Measurements from ENCODE around the gene ZNF787. TPM values are rescaled to one million over a fixed set of nuclear protein-coding genes. Genes with fewer than 3 reads are reported as not detected.

Gene ZNF787
- total and polyA plus RNA-seq, 10 of the 15 experiments (the other 5 are each of a cell fraction or from before 2014, with no cell fraction given), result 0.23 to 39.9 (median 4.1) TPM

DNA sequence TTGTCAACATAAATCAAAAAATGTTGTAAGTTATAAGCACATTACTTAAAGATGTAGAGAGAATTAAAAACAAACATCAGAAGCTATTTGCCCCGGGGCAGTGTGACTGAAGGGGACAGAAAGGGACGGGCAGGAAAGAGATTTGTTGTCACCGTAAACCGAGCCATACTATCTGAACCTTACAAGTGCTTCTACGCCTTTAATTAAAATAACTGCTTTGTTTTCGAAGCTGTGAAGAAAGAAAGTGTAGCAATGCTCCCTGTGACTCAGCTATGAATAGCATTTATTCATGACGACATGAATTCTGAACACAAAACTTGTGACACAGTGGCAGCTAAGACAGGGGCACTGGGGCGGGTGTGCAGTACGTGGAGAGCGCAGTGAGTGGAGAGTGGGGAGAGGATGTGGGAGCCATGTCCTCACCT, 30.0 kb downstream of the ZNF787 start:
- no peak overlapping the region for H3K9ac ChIP-seq (ENCODE audit: control insufficient read depth, insufficient read depth, low read length)
- DNase-seq (ENCODE audit: low read depth, low spot score) (no peak), ATAC-seq (no peak), FAIRE-seq (no peak)
- H3K4me3 ChIP-seq, result no peak overlapping the region
- H3K4me2 ChIP-seq (ENCODE audit: control insufficient read depth, insufficient read depth), result no peak overlapping the region
- ChIA-PET RAD21 (ENCODE audit: unreplicated experiment) (no interaction called here), CTCF (interaction anchor here (1.9 kb wide), 1 partner anchor 25 kb away, joined by 8 read pairs; no protein-coding TSS in a partner anchor), POLR2A (no interaction called here), SMC1A (ENCODE audit: uncharacterized antibody, unreplicated experiment) (interaction anchor here (1.5 kb wide), 1 partner anchor 10 kb away, joined by 3 read pairs; no protein-coding TSS in a partner anchor)
- TF ChIP-seq RCOR1 (conservative IDR thresholded peaks at IDR 0.05; ENCODE audit: low read depth, low read length), result no peak
- TF ChIP-seq ESRRA (IDR thresholded peaks at IDR 0.05; ENCODE audit: low read length), result no peak
- no peak for TF ChIP-seq SIN3A (IDR thresholded peaks at IDR 0.05; ENCODE audit: low read depth, low read length)
- TF ChIP-seq SP1 (IDR thresholded peaks at IDR 0.05; ENCODE audit: low read depth, low read length), result no peak
- no peak for TF ChIP-seq NR2C1 (IDR thresholded peaks at IDR 0.05)
- no peak for TF ChIP-seq BCL11A (IDR thresholded peaks at IDR 0.05; ENCODE audit: low read depth, low read length)
- no peak for TF ChIP-seq WRNIP1 (IDR thresholded peaks at IDR 0.05; ENCODE audit: borderline replicate concordance, low read depth, low read length)
- no peak for TF ChIP-seq CHD2 (IDR thresholded peaks at IDR 0.05; ENCODE audit: borderline replicate concordance, low read depth, low read length)
- no peak for TF ChIP-seq BMI1 (IDR thresholded peaks at IDR 0.05; ENCODE audit: borderline replicate concordance)
- TF ChIP-seq NBN (IDR thresholded peaks at IDR 0.05), result no peak
- no peak for TF ChIP-seq ZBED1 (IDR thresholded peaks at IDR 0.05; ENCODE audit: borderline replicate concordance)
- TF ChIP-seq TBL1XR1 (IDR thresholded peaks at IDR 0.05; ENCODE audit: low read depth, low read length), result no peak
- no peak for TF ChIP-seq IKZF1 (conservative IDR thresholded peaks at IDR 0.05)
- TF ChIP-seq LARP7 (IDR thresholded peaks at IDR 0.05), result no peak
- TF ChIP-seq ZNF384 (IDR thresholded peaks at IDR 0.05; ENCODE audit: borderline replicate concordance, low read depth, low read length), result no peak
- no peak for TF ChIP-seq CEBPB (IDR thresholded peaks at IDR 0.05; ENCODE audit: borderline replicate concordance in 1 of 2, low read depth in 2 of 2, low read length in 2 of 2)
- TF ChIP-seq BACH1 (IDR thresholded peaks at IDR 0.05; ENCODE audit: borderline replicate concordance), result no peak
- TF ChIP-seq JUNB (IDR thresholded peaks at IDR 0.05), result no peak
- intact Hi-C loops (cut with micrococcal nuclease; ENCODE audit: unreplicated experiment), result no loop called here
- in situ Hi-C loops (cut with MboI), result no loop called here
- no peaks in the 10 kb centered on the region for H3K4me1 ChIP-seq (ENCODE audit: control insufficient read depth, insufficient read depth, low read length)
- H3K79me2 ChIP-seq (ENCODE audit: control insufficient read depth, insufficient read depth, low read length), result no peaks in the 10 kb centered on the region; the same call in 1 of the 2 replicates
- 98% methylated on average over 10 of the region's 10 CpGs for WGBS (ENCODE audit: insufficient coverage, insufficient replicate concordance, low lambda C conversion rate, missing lambda C conversion rate)
- H2AFZ ChIP-seq (ENCODE audit: control insufficient read depth, low read depth, low read length), result no peak overlapping the region
- H3K9me3 ChIP-seq (replicated peaks; ENCODE audit: control insufficient read depth, insufficient read depth, low read length), result peaks cover 11% of the 10 kb centered on the region; the same call in 2 of the 3 replicates
- H3K27ac ChIP-seq (ENCODE audit: control insufficient read depth, insufficient read depth), result no peak overlapping the region
- no TSS peak for BruUV-seq (replicated peaks)
- no peaks in the 10 kb centered on the region for H4K20me1 ChIP-seq (ENCODE audit: control insufficient read depth, insufficient read depth)
- H3K36me3 ChIP-seq (ENCODE audit: control insufficient read depth in 2 of 2, insufficient read depth in 2 of 2, low read length in 1 of 2), result peaks cover 7 to 14% of the 10 kb centered on the region in 2 experiments; a peak in 3 of 4 replicates
- H3K27me3 ChIP-seq (replicated peaks in 1 of 2; ENCODE audit: control insufficient read depth in 2 of 2, insufficient read depth in 2 of 2, low read length in 1 of 2), result no peaks in the 10 kb centered on the region

All from GM12878 (cell line).